NCI-H2081 treated with DMSO at 0.1 percent for 48 hours (cell line): ENCODE results near the gene ST3GAL6.

Source experiments
- DNase-seq: peaks from one replicate; lab custom pipeline; 2025; lab: John Stamatoyannopoulos, UW

Gene ST3GAL6

DNA sequence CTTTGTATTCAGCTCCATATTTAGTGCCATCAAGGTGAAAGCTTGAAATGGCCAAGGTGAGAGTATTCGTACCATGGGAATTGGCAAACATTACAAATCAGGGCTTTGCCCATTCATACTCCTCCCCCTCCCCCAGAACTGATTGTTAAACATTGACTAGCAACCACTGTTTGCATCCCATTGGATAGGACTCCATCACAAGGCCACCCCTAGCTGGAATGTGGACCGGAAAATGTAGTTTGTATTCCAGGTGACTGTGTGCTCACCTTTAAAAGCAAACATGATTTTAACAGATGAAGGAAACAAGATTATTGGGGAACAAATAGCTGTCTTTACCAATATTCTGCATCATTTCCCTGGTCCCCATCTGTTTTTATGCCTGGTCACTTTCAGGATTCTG, 14.1 kb downstream of the ST3GAL6 start:
- no peak for DNase-seq

DNA sequence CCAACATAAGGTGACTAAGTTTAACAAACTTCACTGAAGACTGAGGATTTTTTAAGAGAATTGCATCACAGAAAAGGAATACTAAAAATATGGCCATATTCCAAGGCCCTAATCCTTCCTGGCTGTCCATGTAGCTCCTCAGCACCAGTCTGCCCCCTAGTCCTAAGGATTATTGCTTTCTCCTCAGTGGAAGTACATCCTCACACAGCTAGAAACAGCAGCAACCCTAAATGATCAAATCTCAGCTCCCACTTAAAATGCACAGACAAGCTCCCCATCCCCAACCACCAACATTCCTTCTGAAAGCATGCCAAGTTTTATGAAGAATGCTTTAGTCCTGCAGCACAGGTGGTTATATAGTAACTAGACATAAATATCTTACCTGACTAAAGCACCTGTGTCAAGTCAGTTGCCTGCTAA, 14.7 kb downstream of the ST3GAL6 start:
- DNase-seq, result no peak

DNA sequence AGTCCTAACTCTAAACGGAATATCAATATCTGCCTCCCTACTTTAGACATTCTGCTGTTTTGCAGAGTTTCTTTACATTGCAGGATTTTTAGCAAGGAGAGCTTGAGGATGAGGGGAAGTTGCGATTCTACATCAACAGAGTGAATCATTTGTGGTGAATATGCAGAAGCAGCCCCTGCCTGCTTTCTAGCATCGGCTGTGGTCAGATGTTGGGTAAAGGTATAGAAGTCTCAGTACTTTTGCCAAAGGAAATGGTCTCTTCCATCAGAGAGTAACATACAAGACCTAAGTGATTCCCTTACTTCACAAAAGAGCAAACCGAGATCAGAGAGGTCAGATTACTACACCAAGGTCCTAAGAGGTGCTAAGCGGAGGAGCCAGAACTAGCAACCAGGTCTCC, 15.2 kb downstream of the ST3GAL6 start:
- no peak for DNase-seq

DNA sequence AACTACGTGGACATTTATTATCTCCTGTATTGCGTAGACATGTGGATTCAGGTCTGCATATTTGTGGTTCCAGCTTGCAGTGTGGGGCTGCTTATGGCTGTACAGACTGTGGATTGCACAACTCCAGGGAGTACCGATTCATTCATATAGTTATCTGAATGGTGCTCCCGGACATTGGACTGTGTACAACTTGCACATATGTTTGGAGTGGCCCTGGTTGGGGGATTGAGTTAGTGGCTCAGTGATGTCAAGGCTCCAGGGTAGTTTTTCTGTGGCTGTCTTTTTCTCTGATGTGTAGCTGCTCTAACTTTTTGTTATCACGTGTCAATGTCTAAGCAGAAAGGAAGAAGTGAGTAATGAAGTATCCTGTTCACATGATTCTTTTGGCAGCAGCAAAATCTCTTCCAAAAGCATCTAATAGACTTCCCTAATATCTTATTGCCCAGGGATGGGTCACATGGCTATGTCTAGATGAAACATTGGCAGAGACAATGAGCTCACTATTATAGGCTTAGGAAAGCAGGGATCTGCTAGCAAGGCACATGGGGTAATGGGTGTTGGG, 15.8 kb downstream of the ST3GAL6 start:
- DNase-seq, result no peak

DNA sequence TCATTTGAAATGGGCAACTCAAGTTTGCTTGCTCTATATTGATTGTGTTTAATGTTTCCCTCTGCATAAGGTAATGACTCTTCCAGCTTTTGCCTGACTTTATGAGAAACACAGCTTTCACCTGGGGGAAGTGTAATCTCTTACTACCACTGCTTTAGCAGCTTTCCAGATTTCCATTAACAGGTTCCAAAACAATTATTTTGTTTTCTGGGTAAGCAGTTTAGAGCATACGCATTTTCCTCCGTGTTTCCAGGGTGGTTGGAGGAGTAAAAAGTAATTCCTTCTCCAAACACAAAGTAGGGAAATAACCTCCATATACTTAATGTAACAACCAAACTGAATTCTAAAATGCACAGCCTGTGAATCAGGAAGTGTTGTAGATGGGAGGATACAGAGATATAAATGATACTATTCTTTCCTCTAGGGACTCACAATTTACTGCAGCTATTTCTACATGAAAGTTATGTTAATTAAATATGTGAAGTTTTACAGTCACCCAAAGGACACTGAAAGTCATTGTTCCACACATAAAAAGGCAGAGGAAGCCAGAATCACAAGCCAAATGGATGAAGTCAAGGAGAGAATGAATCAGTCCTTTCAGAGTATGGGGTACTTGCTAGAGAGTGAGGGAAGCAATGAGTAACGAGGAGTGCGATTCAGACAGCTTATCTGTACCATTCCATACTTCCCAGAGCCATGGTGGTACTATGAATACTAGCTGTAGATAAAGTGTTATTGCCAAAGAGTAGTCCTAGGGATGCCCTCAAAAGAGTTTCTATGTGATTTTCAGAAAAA, 16.6 kb downstream of the ST3GAL6 start:
- no peak for DNase-seq

DNA sequence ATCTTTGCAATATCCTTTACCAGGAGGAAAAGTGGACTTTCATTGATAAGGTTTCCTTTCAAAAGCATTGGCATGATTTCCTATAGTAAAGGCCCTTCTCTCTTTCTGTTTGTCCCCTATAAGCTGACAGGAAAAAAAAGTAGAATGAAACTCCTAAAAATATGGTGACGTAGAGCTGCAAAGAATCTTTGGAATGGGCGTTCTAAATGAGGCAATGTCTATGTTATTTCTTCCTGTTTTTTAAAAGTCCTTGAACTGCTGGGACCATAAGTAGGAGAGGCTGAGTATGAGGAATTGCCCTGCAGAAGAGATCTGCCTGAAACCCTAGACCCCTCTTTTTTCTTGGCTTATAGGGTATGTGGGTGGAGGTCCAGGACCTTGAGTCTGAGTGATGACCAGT, 17.2 kb downstream of the ST3GAL6 start:
- DNase-seq, result no peak

DNA sequence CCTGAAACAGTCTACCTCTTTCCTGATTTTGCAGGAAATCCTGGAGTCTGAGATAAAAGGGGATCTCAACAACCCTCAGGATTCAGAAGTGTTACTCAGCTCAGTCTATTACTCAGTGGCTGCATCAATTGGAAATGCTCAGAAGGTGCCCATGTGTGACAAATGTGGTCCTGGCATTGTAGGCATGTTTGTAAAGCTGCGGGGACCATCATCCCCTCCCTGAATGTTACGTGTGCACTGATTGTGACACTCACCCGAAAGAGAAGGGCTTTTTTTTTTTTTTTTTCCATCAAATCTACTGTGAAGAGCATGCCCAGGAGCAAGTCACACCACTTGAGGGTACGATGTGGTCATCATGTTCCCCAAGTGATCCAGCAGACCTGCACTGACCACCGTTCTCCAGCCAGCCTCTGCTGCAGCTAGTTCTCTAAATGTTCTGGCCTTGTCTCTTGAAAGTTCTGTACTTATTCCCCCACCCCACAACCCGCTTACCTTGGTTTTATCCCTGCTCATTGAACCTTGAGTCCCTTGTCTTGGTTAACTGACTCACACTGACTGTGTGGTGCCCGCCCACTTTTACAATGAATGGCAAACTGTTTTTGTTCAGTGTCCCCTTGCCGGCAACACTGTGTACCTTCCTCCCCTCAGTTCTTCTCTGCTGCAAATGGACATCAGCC, 19.8 kb downstream of the ST3GAL6 start:
- DNase-seq, result no peak

DNA sequence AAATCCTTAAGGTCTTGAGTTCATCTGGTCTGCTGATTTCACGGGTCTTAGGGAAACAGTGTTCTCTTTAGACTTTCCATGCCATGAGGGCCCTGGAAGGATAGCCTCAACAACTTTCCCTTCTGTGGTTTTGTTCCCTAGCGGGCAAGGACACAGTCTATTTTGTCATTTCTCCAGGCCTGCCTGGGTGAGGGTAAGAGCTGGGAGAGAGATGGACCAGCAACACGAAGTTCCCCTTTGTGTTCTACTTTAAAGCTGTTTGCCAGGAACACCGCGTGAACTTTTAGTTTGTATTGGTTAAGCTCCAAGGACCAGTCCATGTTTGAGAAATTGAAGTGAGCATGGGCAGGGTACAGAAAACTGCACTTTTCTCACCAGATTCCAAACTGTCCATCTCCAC, 20.9 kb downstream of the ST3GAL6 start:
- DNase-seq, result no peak

DNA sequence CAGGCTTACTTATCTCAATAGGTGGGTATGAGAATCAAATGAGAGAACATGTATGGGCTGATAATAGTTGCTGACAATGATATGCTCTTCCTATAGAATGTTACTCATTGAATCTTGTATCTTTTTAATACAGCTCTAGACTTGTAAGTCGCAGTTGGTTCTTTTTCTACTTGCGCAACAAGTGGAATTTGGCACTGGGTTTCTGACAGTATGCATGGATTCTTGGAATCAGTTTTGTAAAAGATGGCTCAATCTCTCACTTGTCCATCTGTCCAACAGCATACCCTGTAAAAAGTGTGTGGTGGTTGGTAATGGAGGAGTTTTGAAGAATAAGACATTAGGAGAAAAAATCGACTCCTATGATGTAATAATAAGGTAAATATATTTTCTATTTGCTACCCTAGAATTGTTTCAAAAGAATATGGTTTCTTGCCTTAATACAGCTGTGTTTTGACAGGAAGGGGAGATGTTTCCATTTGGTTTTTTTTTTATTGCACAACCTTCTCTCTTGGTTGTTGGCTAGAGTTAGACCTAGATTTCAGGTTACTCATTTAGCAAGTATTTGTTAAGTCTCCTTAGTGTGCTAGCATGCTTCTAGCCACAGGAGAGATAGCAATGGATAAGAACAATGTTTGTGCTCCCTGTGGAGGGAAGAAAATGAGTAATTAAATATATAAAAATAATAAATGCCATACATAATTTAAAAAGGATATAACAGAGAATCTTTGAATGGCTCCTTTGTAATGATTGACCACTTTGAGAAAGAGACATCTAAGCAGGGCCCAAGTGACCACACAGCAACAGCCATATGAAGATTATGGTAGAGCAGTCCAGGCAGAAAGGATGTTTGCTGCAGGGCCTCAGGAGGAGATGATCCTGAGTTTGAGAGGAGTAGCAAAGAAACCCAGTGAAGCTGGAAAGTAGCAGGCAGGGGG, 21.8 kb downstream of the ST3GAL6 start:
- no peak for DNase-seq

DNA sequence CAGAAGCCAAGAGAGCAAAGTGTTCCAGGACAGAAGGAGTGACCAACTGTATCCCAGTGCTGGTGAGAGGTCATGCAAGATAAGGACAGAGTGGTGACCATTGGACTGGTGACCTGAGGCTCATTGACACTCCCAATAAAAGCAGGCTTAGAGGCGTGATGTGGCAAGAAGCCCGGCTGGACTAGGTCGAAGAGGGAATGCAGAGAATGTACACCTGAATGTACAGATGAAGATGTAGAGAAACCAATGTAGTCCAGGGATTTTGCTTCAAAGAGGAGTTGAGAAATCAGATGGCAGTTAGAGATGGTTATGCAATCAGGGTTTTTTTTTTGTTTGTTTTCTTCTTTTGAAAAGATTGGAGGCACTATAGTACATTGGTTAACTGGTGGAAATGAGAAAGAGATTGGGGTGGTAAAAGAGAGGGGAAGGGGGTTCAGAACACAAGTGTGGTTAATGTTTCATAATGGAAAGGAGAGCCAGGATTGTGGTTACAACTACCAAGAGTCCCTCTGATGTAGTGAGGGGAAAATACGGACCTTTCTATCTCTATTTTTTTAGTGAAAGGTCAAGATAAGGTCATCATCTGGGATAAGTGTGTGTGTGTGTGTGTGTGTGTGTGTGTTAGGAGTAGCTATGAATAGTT, 23.3 kb downstream of the ST3GAL6 start:
- no peak for DNase-seq

DNA sequence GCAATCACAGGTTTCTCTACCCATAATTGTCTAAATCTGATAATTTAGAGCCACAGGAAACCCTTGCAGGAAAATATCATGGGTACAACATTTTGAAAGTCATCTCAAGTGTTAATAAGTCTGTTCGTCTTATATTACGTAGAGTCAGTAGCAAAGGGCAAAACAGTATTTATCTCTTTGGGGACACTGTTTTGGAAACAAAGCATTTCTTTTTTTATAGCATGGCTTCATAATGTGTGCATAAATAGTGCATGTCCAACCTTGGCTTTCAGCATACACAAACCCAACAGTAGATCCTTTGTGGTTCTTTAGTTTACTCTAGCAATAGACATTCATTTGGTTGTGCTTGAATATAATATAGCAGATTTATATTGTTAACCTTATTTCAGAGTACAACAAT, 24.0 kb downstream of the ST3GAL6 start:
- no peak for DNase-seq

DNA sequence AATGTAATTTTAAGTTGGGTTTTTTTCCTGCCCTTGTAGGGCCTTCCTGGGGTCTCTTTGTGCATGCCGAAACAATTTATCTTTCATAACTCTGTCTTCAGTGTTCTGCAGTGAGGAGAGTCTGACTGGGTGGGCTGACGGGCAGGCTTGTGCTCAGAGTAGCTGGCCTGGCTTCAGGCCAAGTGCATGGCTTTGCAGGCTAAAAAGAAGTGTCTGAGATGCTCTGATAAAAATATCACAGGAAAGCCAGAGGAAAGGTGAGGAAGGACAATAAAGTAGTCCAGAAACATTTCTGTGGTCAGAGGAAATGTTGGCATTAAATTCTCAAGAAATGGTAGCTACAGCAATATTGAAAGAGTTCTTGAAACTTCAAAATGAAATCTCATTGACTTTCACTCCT, 25.5 kb downstream of the ST3GAL6 start:
- DNase-seq, result no peak

DNA sequence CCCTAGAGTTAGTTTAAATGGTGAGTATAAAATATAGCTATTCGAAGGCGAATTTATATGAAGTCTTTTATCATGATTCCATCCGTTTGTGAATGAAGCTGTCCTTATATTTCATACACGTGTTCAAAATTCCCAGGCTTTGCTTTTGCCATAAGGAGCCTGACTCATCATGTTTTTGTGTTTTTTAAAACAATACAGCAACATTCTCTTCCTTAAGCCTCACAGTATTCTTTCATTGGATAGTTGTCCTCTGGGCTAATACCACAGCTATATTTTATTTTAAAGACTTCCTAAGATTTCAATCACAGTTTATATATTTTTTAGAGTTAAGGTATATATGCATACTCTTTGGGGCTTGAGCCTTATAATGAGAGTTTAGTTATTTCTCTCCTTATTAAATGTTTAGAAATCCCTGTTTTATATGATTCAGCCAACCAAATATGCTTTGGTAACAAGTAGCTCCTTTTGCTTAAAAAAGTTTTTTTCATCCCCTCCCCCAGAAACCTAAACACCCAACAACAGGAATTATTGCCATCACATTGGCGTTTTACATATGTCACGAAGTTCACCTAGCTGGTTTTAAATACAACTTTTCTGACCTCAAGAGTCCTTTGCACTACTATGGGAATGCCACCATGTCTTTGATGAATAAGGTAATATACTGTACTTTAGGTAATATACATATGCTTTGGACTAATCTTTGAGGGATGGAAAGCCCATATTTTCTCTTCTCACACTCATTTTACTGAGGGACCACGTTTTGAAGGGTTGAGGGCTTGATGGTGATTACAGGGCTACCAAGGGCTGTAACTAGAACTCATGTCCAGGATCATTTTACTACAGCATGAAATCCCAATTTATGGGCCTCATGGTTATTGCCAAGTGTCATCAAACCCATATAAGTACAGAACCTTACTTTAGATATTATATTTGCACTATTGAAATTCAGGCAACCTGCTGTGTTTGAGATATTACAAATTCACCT, 28.5 kb downstream of the ST3GAL6 start:
- DNase-seq, result no peak

DNA sequence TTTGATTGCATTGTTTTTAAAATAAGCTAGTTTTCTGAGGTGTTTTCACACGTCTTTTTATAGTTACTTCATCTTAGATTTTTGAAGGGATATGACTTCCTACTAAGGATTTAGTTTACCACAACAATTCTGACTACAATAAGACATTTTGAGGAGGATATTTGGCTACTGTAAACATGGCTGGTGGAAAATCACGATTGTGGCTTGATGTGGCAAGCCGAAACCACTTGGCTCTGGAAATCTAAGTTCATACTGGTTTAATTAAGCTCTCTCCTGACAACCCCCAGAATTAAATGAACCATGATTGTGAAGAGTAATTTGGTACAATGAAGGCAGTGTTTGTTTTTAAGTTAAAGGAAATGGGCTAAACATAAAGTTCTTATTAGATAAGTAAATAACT, 30.8 kb downstream of the ST3GAL6 start:
- no peak for DNase-seq

DNA sequence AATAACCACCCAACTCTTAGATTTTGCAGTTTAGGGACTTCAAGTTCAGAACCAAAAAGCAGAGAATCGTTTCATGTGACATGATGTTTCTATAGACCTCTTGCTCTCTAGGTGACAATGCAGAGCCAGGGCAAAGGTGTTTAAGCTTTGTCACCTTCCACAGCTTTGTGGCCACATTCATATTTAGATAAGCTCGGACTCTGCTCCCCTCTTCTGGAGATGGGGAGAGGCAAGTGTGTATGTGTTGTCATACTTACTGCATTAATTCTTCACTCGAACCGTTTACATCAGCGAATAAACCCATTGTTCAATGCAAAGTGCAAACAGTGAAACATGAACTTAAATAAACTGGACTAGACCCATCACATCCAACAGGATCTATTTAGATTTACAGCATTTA, 33.2 kb downstream of the ST3GAL6 start:
- no peak for DNase-seq

DNA sequence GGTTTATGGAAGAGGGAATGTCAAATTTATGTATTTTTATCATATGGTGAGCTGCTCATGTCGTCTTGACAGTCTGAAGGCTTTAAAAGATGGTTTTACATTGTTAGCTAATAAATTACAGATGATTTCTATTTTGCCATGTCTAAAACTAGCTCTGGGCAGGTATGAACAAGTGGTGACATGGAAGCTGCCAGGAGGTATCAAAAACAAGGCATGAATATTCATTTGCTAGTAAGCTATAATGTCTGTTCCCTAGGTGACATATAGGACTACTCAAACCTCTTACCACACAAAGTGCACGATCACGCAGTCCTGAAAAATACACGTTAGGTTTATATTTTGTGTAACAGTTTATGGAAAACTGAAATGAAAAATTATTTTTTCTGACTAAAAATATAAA, 34.8 kb downstream of the ST3GAL6 start:
- DNase-seq, result no peak

DNA sequence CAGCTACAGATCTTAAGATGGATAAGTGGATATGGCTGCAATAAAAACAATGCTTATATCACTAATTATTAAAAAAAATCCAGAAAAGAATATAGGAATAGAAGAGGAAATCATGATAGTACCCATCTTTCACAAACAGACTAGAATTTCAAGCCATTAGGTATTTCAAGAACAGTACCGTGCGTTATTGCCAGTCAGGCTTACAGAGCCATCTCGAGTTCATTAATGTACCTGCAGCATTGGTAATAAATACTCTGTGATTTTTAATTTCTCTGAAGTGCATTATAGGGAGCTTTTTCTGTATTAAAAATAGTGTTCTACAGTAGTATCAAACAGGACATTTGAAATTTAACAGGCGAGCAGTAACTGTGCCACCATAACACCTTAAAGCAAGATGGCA, 35.7 kb downstream of the ST3GAL6 start:
- no peak for DNase-seq

DNA sequence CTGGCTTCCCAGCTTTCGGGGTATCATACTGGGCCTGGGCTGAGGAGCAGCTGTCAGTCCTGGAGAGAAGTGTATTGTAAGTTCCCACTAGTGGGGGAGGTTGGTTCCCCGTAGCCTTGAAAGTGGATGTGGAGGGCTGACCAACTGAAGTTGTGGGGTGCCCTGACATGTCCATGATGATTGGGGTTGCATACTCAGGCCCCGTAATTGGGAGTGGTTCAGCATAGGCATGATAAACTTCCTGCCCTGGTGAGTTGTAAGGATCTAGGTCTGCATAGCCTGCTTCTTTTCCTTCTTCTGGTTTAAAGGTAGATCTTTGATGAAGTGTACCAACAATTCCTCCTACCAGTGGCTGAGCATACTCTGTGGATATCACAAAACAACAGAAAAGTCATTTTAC, 36.3 kb downstream of the ST3GAL6 start:
- no peak for DNase-seq

DNA sequence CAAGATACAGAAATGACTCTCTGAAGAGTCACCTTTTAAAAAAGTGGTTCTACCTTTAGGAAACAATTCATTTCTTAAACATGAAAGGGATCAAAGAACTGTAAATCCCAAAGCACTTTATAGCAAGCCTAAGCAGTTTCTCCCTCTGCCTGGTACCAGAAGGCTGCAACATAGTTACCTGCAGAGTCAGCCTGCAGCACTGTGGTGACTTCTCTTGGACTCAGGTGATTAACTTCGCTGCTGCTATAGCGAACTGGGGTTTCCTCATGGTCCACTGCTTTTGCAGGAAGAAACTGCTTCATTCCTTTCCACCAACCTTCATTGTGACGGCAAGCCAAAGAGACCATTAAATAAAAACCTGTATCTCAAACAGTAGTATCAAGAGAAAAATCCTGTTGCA, 37.3 kb downstream of the ST3GAL6 start:
- no peak for DNase-seq

DNA sequence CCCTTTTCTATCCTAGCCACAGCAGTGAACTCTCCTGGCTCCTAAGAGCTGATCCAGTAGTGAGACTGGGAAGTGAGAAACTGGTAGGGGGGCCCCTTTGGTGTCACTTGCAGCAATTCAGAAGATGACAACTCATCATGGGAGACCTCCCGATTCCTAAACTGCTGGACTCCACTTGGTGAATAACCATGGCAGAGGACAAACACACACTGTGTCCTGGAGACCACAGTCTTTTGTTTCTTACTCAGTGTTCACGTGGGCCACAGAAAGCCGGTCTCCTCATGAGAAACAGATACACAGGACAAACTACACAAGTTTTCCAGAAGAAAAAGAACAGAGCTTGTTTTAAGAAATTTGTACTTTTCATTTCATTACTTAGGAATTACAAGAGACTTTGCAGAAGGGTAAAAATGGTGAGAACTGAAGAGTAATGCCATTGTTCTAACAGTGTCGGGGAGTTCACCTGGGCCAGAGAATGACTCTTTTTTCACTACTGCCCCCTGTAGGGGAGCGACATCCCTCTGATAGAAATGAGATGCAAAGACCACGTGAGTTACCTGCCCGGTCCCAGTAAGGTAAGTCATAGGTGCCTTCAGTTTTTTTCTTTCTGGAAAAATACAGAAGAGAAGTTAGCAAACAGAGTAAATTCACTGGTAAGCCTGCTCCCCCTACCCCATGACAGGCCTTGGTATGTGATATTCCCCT, 38.1 kb downstream of the ST3GAL6 start:
- no peak for DNase-seq
